ENCODE data around the gene CSTPP1.

GRCh38 chr11:46918083-46918787 lies 18.3 kb upstream of the CSTPP1 start, which contains the start of gene LRP4:
- TF ChIP-seq CTCF (IDR thresholded peaks at IDR 0.05) (no peak), POLR2A (IDR thresholded peaks at IDR 0.05) (no peak)

All from lower leg skin (tissue), 3 donors.